GM18870 (cell line): ENCODE measurements around the gene FBN1.

Experiments
- ATAC-seq: cut with Tn5 transposase; IDR thresholded peaks from one replicate; pipeline ENCODE4 v1.9.1; 2021; ENCODE audit warnings: moderate library complexity; ENCODE audit not compliant: unreplicated experiment

The FBN1 gene

DNA sequence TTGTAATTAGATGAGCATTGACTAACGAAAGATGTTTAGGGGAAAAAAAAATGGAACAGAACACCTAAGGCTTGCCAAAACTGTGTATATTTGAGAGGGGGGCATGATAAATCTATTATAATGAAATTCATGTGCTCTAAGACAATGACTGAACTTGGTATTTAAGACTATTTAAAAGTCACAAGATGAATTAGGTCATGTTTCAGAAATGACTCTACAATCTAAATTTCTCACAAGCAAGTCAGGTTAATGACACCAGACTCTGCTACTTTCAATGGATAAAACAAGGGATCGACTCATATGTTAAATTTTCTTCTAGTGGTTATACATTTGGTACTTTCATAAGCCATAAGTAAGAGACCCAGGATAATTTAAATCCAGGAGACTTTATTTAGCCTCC, 235.9 kb downstream of the FBN1 start:
- ATAC-seq = no peak

DNA sequence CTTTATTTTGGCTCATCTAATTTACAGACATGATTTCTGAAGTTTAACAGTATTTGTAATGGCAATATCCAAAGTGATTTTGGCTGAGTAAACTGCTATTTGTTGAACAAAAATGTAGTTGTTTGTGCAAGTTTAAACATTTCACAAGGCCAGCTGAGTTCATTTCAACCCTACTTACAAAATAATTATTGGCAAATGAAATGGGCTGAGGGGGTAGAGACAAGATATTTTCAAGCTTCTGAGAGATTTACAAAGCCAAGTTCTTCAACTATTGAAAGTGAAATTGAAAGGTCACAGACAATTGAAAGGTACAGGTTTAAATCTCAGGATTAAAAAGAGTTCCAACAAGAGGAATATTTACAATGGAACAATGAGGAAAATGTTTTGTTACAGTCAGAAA, 237.2 kb downstream of the FBN1 start:
- no peak for ATAC-seq

DNA sequence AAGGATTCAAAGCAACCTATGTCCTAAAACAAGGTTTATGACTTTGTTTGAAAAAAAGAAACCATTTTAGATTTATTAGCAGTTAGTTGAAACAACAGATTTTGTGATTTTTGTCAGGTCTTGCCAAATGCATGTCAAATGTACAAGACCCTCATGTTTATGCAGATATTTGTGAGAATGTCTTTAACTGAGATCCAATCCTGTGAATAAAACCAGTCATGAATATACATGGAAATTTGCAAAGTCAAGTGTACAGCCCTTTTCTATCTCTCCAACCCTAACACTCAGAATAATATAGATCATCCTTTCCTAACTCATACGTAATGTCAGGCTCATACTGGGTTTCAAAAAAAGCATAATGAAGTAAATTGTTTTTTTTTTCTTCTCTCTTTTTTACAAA, 237.9 kb downstream of the FBN1 start:
- no peak for ATAC-seq

DNA sequence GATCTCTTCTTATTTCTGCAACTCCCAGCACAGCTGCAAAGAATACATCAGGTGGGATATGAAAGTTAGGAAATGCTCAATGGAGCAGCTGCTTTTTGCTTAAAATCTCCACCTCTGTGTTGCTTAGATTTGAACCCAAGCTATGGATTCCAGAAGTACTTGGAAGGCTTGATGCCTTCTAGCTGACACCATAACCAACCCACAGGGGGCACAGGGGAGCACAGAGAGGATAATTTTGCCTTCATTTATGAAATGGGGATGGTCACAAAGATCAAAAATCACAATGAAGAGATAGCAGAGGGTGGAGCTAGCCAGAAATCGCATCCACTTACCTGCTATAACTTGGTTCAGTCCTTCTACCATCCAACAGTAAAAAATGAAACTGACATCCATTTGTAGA, 238.6 kb downstream of the FBN1 start:
- no peak for ATAC-seq

DNA sequence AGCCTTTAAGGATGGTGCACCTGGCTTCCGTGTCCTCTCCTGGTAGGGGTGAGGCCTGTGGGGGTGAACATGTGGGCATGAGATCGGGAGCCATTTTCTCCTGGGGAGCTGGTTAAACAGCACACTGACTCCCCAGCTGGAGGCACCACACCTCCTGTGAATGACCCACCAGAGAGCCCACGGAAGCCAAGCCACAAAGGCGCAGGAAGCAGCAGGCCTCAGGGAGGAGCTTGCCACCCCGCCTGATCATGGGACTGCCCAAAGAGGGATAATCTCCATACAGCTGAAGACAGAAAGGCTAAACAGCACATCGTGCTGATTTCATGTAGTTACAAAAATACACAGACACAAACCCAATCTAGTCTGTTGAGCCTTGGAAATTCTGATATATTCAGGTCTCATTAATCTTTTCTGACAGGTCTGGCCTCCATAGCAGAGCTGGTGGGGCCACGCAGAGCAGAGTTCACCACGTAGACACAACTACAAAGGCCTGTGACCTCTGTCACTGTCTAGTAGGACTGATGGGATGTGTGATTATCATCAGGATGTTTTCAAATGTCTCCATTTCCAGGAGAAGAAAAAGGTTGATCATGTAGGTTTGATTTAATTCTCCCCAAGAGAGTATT, 239.1 kb downstream of the FBN1 start:
- no peak for ATAC-seq

DNA sequence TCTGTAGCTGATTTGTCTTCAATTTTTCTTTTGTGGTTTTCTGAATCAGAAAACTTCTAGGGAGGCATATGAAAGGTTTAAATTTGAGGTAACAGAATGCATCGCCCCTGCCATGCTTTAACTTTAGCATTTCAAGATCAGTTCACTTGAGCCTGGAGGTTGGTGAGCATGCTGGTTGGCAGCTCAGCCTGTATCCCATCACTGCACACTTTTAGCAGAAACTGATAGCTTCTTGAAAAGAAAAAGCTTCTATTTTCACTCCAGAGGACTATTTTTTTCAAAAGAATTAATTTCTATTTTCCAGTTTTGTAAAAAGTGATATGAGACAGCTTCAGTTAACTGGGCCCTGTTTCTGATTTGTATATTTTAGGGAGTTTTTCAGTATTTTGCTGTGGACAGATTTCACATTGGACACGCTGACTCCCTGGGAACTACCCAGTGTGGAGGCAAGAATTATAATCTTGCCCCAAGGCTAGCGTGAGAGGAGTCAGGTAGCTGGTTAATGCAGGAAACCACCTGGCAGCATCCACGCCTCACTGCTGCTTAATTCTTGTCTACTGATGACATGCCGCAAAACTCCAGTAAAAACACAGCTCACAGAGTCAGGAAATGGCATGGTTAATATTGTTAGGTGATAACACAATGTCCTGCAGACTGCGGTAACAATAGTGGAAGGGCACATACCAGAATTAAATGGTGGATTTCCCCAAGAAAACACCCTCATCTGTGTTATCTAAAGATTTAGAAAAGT, 242.9 kb downstream of the FBN1 start:
- ATAC-seq = peak; percentile 72

DNA sequence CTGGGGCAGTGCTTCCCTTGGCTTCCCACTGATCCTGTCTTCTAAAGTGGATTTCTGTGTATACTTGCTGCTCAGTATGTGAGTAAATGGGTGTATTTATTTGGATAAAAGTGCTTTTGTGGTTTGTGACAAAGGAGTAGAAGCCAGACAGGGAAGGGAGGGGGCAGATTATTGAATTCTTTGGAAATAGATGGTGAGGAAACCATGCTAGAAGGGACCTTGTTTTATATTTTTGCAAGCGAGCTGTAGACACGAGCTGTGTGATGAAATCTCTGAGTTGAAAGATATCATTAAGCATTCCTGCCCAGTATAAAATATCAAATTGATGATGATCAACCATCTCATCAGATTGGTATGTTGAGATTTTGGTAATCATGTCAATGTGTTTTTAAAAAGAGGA, 245.4 kb downstream of the FBN1 start:
- no peak for ATAC-seq

DNA sequence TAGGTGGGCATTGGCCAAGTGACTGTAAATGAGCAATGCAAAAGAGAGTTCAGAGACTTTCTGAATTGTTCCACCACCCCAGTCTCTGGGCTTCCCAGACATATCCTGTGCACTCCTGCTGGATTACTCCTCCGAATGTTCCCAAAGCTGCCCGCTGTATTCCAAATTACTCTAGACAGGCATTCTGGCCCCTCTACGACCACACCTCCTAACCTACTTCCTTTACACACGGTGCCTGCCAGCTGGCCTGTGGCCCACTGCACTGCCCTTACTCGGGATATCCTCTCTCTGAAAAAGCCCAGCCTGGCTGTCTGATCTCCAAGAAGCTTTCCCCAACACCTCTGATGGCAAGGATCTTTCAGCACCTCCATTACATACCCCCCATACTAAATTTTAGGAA, 247.7 kb downstream of the FBN1 start:
- no peak for ATAC-seq

DNA sequence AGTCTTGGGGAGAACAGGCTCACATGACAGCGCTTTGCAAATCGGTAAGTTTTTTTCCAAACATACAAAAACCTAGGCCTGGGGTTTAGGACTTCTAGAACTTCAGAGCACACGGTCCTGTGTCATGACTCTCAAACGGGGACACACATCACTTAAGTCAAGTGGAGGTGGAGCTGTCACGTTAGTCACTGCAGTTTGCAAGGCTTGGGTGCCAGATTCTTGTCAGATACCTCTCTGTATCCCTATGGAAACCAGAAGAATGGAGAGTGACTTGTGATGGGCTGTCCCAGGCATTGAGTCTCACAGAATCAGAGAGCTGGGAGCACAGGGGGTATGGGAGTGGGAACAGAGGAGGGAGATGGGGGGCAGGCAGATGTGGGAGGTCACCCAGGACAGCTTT, 249.5 kb downstream of the FBN1 start:
- ATAC-seq = no peak

DNA sequence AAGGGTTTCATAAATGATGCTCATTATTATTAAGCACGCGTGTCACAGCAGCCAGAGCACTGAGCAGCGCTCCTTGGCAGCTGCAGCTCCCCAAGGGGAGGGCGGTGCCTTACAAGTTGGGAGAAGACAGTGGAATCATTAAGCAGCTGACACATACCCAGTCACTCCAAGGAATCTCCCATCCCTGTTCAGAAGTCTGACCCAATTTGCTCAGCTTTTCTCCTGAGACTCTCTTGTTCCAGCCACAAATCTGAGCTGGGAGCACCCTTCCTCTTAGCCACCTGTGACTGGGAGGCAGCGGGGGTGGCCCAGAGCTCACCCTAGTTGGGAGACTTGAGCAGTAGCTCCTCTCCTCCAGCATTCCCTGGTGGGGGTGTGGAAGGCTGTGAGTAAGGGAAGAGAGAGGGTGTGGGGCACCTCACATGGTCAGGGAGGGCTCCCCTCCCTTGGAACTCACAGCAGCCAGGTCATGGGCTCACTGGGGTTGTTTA, 249.9 kb downstream of the FBN1 start:
- ATAC-seq = no peak

DNA sequence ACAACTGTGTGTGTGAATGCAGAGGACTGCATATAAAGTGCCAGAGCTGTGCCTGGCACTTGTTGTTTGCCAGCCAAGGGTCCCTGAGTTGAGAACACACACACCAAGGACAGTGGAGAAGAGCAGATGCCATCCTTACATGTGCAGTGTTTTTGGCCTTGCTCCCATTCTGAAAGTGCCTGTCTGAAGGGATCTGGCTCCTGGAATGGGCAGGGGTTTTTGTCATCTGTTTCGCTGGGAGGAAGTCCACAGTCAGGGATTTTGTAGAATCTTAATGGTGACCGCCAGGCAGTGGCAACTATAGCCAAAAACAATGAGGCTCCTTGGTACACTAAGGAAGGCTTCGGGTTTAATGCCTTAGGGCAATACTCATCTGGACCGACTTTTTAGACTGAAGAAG, 250.5 kb downstream of the FBN1 start:
- no peak for ATAC-seq

DNA sequence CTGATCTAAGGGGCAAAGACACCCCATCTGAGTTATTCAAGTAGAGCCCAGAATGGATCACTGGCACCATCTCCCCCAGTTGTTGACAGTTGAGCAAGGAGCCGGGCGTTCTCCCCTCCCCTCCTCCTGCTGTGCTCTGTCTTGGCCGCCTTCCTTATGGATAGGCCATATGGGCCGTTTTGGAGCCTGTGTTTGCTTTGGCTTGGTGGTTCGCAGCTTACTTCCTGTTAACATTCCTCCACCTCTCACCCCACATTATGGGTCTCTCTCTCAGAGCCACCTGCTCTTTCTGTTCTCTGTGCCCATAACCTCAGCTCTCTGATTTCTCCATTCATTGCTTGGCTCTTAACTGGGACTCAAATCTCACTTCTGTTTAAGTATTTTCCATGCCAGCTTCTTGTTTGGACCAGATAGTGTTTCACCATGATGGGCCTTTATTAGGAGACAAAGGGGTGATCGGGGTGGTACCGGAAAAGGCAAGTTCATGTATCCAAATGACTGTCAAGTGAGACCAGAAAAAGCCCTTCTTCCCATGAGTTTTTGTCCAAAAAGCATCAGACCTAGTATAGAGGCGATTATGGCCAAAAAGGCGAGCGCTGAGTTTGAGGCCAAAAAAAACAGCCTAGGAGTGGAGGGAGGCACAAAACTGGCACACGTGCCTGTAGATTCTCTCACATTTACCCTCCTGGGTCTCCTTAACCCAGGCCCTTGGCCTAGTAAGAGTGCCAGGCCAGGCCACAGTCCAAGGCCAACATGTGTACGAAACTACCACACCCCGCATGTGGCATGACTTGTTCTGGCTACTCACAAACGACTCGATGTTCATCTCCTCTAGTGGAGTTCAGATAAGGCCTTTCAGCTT, 251.6 kb downstream of the FBN1 start:
- no peak for ATAC-seq

DNA sequence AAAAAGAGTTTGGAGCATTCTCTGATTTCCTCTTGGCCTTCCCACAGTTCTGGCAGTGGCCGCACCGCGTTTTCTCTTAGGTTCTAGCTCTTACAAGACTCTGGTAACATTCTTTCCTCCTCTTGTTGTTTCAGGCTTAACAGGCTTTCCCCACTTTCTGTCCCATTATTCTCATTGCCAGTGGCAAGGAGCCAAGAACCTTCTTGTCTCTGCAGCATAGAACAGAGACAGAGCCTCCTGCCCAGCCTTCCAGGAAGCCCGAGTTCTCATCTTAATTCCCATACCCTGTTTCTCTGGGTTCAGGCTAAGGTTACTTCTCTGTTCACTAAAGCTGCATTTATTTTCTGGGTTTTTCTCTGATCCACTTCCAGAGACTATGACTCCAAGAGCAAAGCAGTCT, 253.2 kb downstream of the FBN1 start:
- ATAC-seq = no peak

DNA sequence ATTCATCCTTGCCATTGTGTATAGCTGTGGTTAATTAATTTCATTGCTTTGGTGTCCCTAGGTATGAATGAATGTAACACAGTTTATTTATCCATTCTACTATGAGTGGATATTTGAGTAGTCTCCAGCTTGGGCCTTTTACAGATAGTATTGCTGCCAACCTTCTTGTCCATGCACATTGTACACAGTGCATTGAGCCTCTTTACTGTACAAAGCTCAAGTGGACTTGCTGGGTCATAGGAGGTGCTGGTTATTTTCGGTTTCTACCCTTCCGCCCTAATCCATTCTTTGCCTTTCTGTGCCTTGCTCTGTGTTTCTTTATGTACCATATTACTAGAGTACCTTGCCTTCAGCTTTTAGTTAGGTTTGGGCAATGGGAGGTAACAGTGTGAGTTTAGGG, 253.6 kb downstream of the FBN1 start:
- ATAC-seq = no peak

DNA sequence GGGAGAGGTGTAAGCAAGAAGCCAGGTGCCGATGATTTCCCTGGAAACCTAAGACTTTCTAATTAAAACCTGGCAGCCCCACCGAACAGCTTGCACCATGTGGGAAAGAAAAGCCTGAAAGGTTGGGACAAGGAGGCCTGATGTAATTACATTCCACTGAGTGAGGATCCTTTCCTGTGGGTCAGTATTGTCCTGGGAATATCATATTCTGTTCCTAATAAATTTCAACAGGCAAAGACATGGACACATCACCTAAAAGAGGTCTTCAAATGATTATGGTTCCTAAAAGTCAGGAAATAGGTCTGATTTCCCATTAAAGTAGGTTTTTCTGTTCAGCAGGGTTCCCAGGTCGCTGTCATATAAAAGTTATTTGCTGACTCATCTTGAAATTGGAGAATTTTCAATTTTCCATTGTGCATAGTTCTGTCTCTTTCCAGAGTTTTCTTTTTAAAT, 255.8 kb downstream of the FBN1 start:
- no peak for ATAC-seq

DNA sequence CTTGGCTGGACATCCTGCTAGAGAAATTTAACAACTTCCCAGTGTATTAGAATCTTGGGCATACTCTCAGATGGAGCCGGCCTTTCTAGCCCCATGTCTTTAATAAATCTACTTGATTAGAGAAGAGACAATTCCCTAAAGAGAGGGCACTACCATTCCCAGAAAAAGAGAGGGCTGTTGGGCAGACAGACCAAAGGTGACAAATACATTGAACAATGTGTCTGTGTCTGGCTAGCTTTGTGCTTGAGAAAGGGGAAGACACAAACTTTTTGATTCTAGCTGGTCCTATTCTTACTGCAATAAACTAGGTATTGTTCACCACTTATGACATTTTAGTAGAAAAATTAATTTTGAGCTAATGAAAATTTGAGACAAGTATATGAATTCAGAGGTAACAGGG, 256.6 kb downstream of the FBN1 start:
- no peak for ATAC-seq

DNA sequence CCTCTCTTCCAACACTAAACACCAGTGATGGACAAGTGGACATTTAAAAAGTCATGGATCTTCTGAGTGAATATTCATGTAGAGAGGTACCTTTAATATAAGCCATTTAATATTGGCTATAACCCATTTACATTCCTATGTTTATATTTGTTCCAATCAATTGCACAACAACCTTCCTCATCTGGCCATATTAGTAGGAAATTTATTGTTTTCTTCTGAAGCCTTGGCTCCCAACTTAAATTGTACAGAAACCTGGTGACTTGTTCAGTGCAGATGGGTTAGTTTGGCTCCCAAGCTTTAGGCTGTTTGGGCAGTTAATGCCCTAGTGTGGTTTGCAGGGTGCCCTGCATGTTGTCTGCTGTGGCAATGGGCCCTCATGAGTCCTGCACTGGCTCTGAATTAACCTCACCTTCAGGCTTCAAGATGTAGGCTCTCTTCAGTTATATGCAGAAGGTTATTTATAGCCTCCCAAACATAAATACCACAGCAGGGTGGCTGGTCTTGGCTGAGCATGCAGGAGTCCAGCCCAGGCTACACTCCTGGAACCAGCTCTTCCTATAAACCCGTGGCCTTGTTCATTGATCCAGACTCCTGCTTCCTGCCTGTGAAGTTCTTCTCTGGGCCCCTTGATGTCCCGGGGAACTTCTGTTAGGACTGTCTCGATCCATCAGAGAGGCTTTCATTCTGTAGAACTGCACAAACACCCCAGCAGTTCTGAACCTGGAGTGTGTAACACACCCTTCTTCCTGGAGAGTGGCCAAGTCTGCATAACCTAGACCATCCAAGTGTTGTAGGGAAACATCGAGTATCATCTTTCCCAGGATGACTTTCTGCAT, 257.3 kb downstream of the FBN1 start:
- ATAC-seq = no peak

DNA sequence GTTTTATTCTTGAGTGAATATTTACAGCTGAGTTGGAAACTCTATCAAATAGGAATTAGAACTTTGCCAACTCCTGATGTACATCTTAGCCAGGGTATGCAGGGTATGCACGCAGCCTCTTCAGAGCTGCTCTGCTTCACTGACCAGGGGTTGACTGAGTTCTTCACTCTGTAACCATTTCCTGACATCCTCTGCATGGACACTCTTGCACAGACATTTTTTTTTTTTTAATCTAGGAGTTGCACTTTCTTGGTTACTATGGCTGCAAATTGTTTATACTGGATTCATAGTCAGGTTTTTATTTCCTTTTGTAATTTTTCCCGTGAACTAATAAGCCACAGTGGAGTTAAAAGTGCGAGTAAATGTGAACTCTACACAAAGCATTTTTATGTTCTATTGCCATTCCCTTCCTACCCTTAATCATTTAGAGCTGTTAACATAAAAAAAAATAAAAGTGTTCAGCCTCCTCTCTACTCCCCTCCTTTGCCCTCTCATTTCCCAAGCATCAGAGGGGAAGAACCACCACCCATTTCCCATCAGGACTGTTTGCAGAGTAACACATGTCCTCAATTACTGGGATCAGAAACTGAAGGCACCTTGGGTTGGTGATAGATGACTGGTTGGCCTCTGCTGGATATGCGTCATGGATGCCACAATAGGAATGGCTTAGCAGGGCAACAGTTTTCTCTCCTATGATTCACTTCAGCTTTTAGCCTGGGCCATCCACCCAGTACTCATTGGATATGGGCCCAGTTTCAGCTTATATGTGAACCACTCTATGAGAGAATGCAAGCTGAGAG, 260.3 kb downstream of the FBN1 start:
- ATAC-seq = no peak

DNA sequence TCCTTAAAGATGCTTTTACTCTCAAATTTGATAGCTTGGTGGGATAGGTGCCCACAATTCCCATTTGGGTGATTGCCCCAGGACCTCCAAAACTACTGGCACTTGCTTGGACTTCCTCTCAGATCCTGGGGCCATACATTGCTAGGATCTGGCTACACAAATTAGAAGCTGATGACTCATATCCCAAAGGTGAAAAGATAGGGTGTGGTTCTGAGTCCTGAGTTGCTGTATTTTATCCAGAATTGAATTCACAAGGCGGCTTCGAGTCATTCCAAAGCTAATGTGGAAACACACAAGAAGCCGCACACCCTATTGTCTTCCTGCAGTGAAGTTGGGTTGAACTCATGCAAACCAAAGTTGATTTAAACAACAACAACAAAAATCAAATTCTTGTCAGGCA, 260.9 kb downstream of the FBN1 start:
- ATAC-seq = no peak

DNA sequence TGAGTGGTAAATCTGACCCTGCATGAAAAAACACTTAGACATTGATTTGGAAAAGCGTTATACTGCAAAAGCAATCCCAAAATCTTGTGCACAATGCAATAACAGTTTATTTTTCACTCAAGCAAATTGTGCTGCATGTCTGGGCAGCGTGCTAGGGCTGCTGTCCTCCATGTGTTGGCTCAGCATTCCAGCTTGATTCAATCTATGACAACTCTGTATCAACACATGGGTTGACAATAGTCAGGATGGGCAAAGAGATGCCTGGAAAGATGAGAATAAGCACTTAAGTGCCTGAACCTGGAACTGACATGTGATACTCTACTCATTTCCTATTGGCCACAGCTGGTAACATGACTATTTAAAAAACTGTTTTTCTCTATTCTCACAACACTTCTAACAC, 262.5 kb downstream of the FBN1 start:
- ATAC-seq = no peak
